HepG2 (cell line): Measurements from ENCODE around the gene MRPS31. TPM values are rescaled to one million over a fixed set of nuclear protein-coding genes. Genes with fewer than 3 reads are reported as not detected.

Experiments used
- ATAC-seq: fragments of 200-7000 bp; cut with Tn5 transposase; 3 replicates; pipeline ENCODE4 v1.9.1; 2020; ENCODE audit warnings: mild to moderate bottlenecking, moderate library complexity
- BruUV-seq: library from RNA; stranded (reverse); fragments of 400-500 nt; replicated peaks from 2 replicates; lab custom pipeline; 2021; lab: Mats Ljungman, UMichigan
- CTCF ChIA-PET: fragments of 300-600 bp; formaldehyde crosslinking; extraction: SDS; loops from one replicate; lab custom pipeline; 2021; ENCODE audit warnings: low total read pairs, inconsistent platforms, low intra/inter-chr PET ratio; lab: Yijun Ruan, JAX
- POLR2A ChIA-PET: fragments of 350-600 bp; sonication (Branson Sonifier 250); formaldehyde crosslinking; loops from one replicate; lab custom pipeline; 2020; ENCODE audit warnings: antibody characterized with exemption, inconsistent platforms; lab: Yijun Ruan, JAX
- DNase-seq: peaks from one replicate; pipeline ENCODE4 v3.0.0-alpha.2; 2015; ENCODE audit warnings: low spot score
- FAIRE-seq: peaks from 3 replicates; lab custom pipeline; 2011; peaks lifted over from hg19 to GRCh38; lab: Jason Lieb, UNC
- H2AFZ ChIP-seq: one replicate; pipeline ENCODE4 v1.6.1; 2011; ENCODE audit warnings: low read length, inconsistent platforms
- H3K27ac ChIP-seq: fragments of 300-600 bp; 3 replicates; pipeline ENCODE4 v1.8.0; 2011; ENCODE audit warnings: mixed run types, mild to moderate bottlenecking, mixed read lengths, low read length, inconsistent platforms; ENCODE audit not compliant: insufficient read depth; ENCODE audit errors: extremely low read length
- H3K27me3 ChIP-seq, 2 experiments: fragments of 200-600 bp in 1 of 2; 2 replicates in 1 of 2; 3 replicates in 1 of 2; pipeline versions ENCODE4 v1.6.0 to v1.8.0; 2011; ENCODE audit warnings: low read length in 2 of 2, mild to moderate bottlenecking in 2 of 2, moderate library complexity in 2 of 2, inconsistent platforms in 1 of 2; ENCODE audit not compliant: insufficient read depth in 2 of 2, control insufficient read depth in 1 of 2
- H3K36me3 ChIP-seq, 2 experiments: fragments of 200-600 bp in 1 of 2; replicated peaks in 1 of 2; 2 replicates in 1 of 2; 3 replicates in 1 of 2; pipeline versions ENCODE4 v1.5.1 to v1.8.0; 2011; ENCODE audit warnings: low read length in 2 of 2, inconsistent platforms in 1 of 2; ENCODE audit not compliant: insufficient read depth in 2 of 2, control insufficient read depth in 1 of 2
- H3K4me1 ChIP-seq: 2 replicates; pipeline ENCODE4 v1.5.1; 2012; ENCODE audit warnings: low read length, inconsistent platforms; ENCODE audit not compliant: insufficient read depth
- H3K4me2 ChIP-seq: 2 replicates; pipeline ENCODE4 v1.6.0; 2011; ENCODE audit warnings: low read depth, low read length, inconsistent platforms
- H3K4me3 ChIP-seq, 3 experiments: fragments of 200-600 bp in 1 of 3; sonication (generic), shearing (Covaris generic) in 1 of 3; replicated peaks in 1 of 3; 2 replicates each; pipeline ENCODE4 v1.5.1; 2011 to 2016; ENCODE audit warnings: low read length in 3 of 3, inconsistent platforms in 2 of 3, low read depth in 2 of 3, mild to moderate bottlenecking in 2 of 3, control low read depth in 1 of 3, mixed read lengths in 1 of 3; ENCODE audit not compliant: insufficient read depth in 1 of 3
- H3K79me2 ChIP-seq: one replicate; pipeline ENCODE4 v1.6.1; 2011; ENCODE audit warnings: low read length, inconsistent platforms; ENCODE audit not compliant: insufficient read depth
- H3K9ac ChIP-seq: 2 replicates; pipeline ENCODE4 v1.6.0; 2011; ENCODE audit warnings: mild to moderate bottlenecking, low read depth, low read length, inconsistent platforms; ENCODE audit not compliant: insufficient read depth
- H3K9me3 ChIP-seq: 2 replicates; pipeline ENCODE4 v1.5.1; 2012; ENCODE audit warnings: mild to moderate bottlenecking, low read length
- H4K20me1 ChIP-seq: 2 replicates; pipeline ENCODE4 v1.6.0; 2011; ENCODE audit warnings: inconsistent platforms, mild to moderate bottlenecking, low read length, moderate library complexity; ENCODE audit not compliant: insufficient read depth
- BHLHE40 ChIP-seq: IDR thresholded peaks from 2 replicates; pipeline ENCODE4 v1.6.1; 2011; ENCODE audit warnings: low read length, improper control_type of control experiment
- BORCS8-MEF2B ChIP-seq: sonication (generic); formaldehyde crosslinking; IDR thresholded peaks from 2 replicates; pipeline ENCODE4 v1.8.0; 2022; ENCODE audit warnings: mild to moderate bottlenecking, missing genetic modification reagents
- CENPBD1 ChIP-seq: sonication (generic); formaldehyde crosslinking; IDR thresholded peaks from 2 replicates; pipeline ENCODE4 v1.8.0; 2022; ENCODE audit warnings: missing genetic modification reagents, low read depth, mild to moderate bottlenecking, borderline replicate concordance
- CHD4 ChIP-seq: fragments of 200-600 bp; sonication (generic); IDR thresholded peaks from 2 replicates; pipeline ENCODE4 v1.7.0; 2017; ENCODE audit warnings: mild to moderate bottlenecking, low read length, borderline replicate concordance
- KMT2B ChIP-seq: IDR thresholded peaks from 2 replicates; pipeline ENCODE4 v1.6.1; 2016; ENCODE audit warnings: missing genetic modification reagents, missing compliant biosample characterization
- PAWR ChIP-seq: sonication (generic); formaldehyde crosslinking; IDR thresholded peaks from 2 replicates; pipeline ENCODE4 v1.4.0; 2020; ENCODE audit warnings: missing genetic modification reagents, mild to moderate bottlenecking, borderline replicate concordance
- SMARCC2 ChIP-seq: fragments of 450-650 bp; IDR thresholded peaks from 2 replicates; pipeline ENCODE4 v1.6.1; 2017; ENCODE audit warnings: antibody characterized with exemption, mild to moderate bottlenecking
- SYNCRIP ChIP-seq: fragments of 200-400 bp; formaldehyde crosslinking; IDR thresholded peaks from 2 replicates; pipeline ENCODE4 v1.6.1; 2018; ENCODE audit warnings: mild to moderate bottlenecking, low read depth, low read length; ENCODE audit not compliant: insufficient read depth
- ZMAT5 ChIP-seq: sonication (generic); formaldehyde crosslinking; IDR thresholded peaks from 2 replicates; pipeline ENCODE4 v1.5.0; 2020; ENCODE audit warnings: mild to moderate bottlenecking, low read depth, missing genetic modification reagents, borderline replicate concordance
- ZNF10 ChIP-seq: sonication (generic); formaldehyde crosslinking; IDR thresholded peaks from 2 replicates; pipeline ENCODE4 v1.4.0; 2020; ENCODE audit warnings: mild to moderate bottlenecking, low read depth, missing genetic modification reagents, borderline replicate concordance
- ZNF367 ChIP-seq: sonication (generic); formaldehyde crosslinking; IDR thresholded peaks from 2 replicates; pipeline ENCODE4 v1.4.0; 2020; ENCODE audit warnings: missing genetic modification reagents, borderline replicate concordance
- ZNF577 ChIP-seq: sonication (generic); formaldehyde crosslinking; IDR thresholded peaks from 2 replicates; pipeline ENCODE4 v1.4.0; 2020; ENCODE audit warnings: mild to moderate bottlenecking, low read depth, missing genetic modification reagents, borderline replicate concordance
- WGBS: methylation state at CpG from one replicate; pipeline ENCODE4 v1.1.6; 2017; ENCODE audit warnings: low lambda C conversion rate; 5-methylcytosine and 5-hydroxymethylcytosine counted together
- in situ Hi-C: cut with HindIII; loops from 2 replicates; pipeline ENCODE4 v1.10.0; 2017; ENCODE audit warnings: low pct_unique_long_range_greater_than_20kb; ENCODE audit not compliant: extremely low pct_ligation_motif_present
- intact Hi-C: fragments of 100-400 bp; cut with micrococcal nuclease; formaldehyde crosslinking; loops from one replicate; pipeline ENCODE4 v1.10.0; 2022; ENCODE audit not compliant: unreplicated experiment
- polyA plus RNA-seq, 8 experiments: library from polyadenylated mRNA; depleted of rRNA in 3 of 8; stranded (reverse) in 7 of 8; unstranded in 1 of 8; fragments of >200 nt; fragmentation: Illumina TruSeq in 4 of 8; extraction: Trizol in 4 of 8; gene quantifications; 2 replicates each; pipeline versions ENCODE4 v1.2.1 to v1.2.3, GENCODE V29; 2011 to 2016; ENCODE audit warnings: low read depth in 4 of 8, missing spikeins in 1 of 8, mixed read lengths in 1 of 8; ENCODE audit not compliant: insufficient read depth in 1 of 8
- total RNA-seq, 5 experiments: library from RNA; depleted of rRNA; stranded (reverse); fragments of >200 nt; fragmentation: Illumina TruSeq; extraction: Trizol; gene quantifications; 2 replicates each; pipeline ENCODE4 v1.2.3, GENCODE V29; 2016; ENCODE audit warnings: low read depth in 1 of 5

The MRPS31 gene
- total and polyA plus RNA-seq, 2 of the 13 experiments (the other 11 are each of a cell fraction or from before 2014, with no cell fraction given) = 23.7 to 34.1 TPM

GRCh38 chr13:40697711-40698110, 73.3 kb downstream of the MRPS31 start:
- no peaks in the 10 kb centered on the region for H3K27me3 ChIP-seq
- ChIA-PET CTCF (no interaction called here), POLR2A (no interaction called here)
- DNase-seq (no peak), ATAC-seq (no peak), FAIRE-seq (no peak)
- H3K27ac ChIP-seq = no peak overlapping the region
- H3K4me2 ChIP-seq = no peak overlapping the region
- 67% methylated on average over 5 of the region's 5 CpGs for WGBS
- no peak overlapping the region for H2AFZ ChIP-seq
- no peaks in the 10 kb centered on the region for H3K79me2 ChIP-seq
- no peak for TF ChIP-seq ZNF577
- TF ChIP-seq KMT2B (CRISPR knock-in tag) = no peak
- TF ChIP-seq ZNF367 (CRISPR knock-in tag) = no peak
- TF ChIP-seq CENPBD1 (CRISPR knock-in tag) = no peak
- TF ChIP-seq ZMAT5 = no peak
- TF ChIP-seq SMARCC2 = no peak
- TF ChIP-seq SYNCRIP = no peak
- no peak for TF ChIP-seq ZNF10
- TF ChIP-seq PAWR (CRISPR knock-in tag) = no peak
- no peak for TF ChIP-seq CHD4
- TF ChIP-seq BHLHE40 = no peak
- no peak for TF ChIP-seq BORCS8-MEF2B (CRISPR knock-in tag)
- H3K4me1 ChIP-seq = no peaks in the 10 kb centered on the region
- in situ Hi-C loops = loop anchor here (25.0 kb wide), 1 partner anchor 910 kb away; no protein-coding TSS in a partner anchor
- no TSS peak for BruUV-seq
- no peaks in the 10 kb centered on the region for H3K36me3 ChIP-seq
- no peak overlapping the region for H3K9ac ChIP-seq
- intact Hi-C loops = no loop called here
- H4K20me1 ChIP-seq = no peaks in the 10 kb centered on the region
- H3K4me3 ChIP-seq = no peak overlapping the region
- H3K9me3 ChIP-seq = no peaks in the 10 kb centered on the region
